GM12872 (cell line): ENCODE measurements around the gene BPHL.

Experiments
- TF ChIP-seq, protein P1 (sequence below): IDR thresholded peaks from 3 replicates; pipeline ENCODE4 v1.5.1; 2011; ENCODE audit warnings: low read depth, mild to moderate bottlenecking, low read length, moderate library complexity; ENCODE audit not compliant: insufficient read depth

The BPHL gene

DNA sequence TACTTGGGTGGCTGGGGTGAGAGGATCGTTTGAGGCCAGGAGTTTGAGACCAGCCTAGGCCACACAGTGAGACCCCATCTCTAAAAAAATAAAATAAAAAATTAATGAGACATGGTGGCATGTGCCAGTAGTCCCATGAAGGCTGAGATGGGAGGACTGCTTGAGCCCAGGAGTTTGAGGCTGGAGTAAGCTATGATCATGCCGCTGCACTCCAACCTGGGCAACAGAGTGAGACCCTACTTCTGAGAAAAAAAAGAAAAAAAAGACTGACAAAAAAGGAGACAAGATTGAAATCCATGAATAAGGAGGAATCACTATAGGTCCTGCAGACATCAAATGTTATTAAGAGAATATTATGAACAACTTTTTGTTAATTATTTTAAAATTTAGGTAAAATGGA lies 23.7 kb upstream of the BPHL start:
- TF ChIP-seq, protein P1, sequence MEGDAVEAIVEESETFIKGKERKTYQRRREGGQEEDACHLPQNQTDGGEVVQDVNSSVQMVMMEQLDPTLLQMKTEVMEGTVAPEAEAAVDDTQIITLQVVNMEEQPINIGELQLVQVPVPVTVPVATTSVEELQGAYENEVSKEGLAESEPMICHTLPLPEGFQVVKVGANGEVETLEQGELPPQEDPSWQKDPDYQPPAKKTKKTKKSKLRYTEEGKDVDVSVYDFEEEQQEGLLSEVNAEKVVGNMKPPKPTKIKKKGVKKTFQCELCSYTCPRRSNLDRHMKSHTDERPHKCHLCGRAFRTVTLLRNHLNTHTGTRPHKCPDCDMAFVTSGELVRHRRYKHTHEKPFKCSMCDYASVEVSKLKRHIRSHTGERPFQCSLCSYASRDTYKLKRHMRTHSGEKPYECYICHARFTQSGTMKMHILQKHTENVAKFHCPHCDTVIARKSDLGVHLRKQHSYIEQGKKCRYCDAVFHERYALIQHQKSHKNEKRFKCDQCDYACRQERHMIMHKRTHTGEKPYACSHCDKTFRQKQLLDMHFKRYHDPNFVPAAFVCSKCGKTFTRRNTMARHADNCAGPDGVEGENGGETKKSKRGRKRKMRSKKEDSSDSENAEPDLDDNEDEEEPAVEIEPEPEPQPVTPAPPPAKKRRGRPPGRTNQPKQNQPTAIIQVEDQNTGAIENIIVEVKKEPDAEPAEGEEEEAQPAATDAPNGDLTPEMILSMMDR = no peak

DNA sequence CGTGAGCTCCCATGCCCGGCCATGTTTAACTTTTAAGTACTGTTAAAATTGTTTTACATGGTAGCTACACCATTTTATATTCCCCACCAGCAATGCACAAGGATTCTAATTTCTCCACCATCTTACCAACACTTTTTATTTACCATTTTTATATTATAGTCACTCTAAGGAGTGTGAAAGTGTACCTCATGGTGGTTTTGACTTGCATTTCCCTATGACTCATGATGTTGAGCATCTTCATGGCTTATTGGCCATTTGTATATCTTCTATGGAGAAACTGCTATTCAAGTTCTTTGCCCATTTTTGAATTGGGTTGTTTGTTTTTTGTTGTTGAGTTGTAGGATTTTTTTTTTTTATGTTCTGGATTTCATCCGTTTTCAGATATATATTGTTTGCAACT lies 15.6 kb upstream of the BPHL start:
- TF ChIP-seq, protein P1 = no peak

DNA sequence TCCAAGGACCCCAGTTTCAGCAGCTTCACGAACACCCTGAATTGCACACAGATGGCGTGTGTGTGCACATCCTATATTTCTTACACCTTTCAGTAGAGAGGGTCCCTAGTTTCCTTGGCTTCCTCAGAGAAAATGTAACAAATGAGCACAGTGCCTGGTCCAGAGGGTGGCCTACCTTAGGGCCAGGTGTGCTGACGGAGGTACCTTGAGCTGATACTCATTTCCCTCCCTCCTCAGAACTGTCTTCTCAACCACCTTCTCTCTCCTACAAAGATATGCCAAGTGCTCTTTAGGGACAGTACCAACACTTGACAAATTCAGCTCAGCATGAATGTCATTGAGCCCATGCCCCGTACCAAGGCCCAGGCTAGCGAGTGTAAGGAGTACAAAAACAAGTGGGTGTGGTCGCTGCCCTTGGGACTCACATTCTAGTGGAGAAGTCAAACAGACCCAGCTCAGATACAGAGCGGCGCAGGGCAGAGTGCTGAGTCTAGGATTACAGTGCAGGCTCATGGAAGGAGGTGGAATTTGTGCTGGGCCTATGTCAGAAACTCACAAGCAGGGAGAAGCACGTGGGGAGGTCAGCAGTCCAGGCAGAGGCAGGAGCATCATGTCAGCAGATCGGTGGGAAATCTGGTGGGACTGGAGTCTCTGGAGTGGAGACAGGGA lies 9.6 kb upstream of the BPHL start:
- TF ChIP-seq, protein P1 = no peak

DNA sequence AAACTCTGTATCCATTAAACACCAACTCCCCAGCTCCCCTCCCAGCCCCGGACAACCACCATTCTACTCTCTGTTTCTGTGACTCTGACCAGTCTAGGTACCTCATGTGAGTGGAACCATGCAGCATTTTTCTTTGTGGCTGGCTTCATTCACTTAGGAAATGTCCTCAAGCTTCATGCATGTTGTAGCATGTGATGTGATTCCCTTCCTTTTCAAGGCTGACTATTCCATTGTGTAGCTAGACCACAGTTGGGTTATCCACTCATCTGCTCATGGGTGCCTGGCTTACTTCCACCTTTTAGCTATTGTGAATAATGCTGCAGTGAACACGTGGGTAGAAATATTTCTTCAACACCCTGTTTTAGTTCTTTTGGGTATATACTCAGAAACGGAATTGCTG lies 8.8 kb upstream of the BPHL start:
- TF ChIP-seq, protein P1 = no peak

DNA sequence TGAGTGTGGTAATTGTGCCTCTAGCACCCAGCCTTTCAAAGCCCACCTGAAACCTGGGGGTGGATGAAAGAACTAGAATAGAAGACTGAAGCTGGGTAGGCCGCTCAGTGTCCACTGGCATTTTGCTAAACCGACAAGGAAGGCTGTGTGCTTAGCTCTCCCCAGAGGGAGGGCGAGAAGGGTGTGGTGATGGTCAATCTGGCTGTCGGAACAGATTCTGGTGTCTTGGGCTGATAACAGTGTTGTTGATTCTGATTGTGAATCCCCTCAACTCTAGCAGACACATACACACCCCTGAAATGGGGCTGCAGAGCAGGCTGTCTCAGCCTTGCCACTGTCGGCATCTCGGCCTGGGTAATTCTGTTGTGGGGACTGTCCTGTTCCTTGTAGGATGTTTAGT lies 4.1 kb upstream of the BPHL start:
- TF ChIP-seq, protein P1 = no peak

DNA sequence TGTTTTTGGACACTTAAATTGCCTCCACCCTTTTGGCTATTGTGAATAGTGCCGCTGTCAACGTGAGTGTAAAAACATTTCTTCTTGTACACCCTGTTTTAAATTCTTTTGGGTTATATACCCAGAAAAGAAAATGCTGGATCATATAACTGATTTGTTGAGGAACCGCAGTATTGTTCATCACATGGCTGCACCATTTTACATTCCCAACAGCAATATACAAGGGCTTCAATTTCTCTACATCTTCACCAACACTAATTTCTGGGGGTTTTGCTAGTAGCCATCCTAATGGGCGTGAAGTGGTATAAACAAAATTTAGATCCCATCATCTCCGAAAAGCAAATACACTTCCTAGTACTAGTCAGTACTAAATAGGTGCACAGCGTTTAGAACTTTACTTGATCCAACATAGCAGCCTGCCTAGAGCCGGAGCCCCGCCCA lies 579 bp upstream of the BPHL start:
- TF ChIP-seq, protein P1 = no peak

DNA sequence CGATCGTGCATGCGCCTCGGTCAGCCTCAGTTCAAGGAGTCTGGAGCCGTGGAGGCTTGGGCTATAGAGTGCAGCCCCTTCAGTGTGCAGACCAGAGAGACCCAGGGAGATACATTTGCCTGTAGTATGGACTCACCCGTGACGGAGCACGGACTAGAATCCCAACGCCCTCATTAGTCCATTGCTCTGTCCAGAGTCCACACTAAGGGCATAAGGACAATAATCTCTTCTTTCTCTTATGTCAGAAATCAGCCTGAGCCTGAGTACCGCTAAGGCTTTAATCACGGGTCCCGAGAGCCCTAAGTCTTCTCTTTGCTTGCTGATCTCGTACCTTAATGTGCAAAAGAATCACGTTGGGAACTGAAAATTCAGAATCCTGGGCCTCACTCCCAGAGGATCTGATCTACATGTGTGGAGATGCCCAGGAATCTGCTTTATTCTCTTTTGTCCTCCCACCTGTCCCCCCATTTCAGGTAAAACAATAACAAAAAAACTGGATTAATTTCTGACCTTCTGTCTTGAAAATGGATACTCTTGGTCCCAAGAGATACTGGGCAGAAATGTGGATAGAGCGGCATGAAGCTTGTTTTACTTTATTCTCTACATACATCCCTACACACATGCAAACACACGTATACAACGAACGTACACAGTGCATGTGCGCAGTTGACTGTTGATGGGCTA lies 671 bp downstream of the BPHL start:
- TF ChIP-seq, protein P1 = no peak
